Cardiac fibroblast (primary cell): ENCODE data around the gene CPA4.
A peak's percentile ranks its signal among the peaks of the same experiment; 100 is the strongest.
"Not testable (repeated sequence)": the region's sequence is repeated elsewhere in the genome, so short reads cannot be mapped to it uniquely, and the experiment has no call there.

Experiments used
- DNase-seq, 2 donors: peaks; one replicate each; pipeline versions ENCODE4 v3.0.0 to v3.0.0-alpha.2; 2010; ENCODE audit warnings: low read depth in 2 of 2
- H3K4me3 ChIP-seq, 2 donors: replicated peaks in 1 of 2; 1 replicate in 1 of 2; 2 replicates in 1 of 2; pipeline ENCODE4 v1.5.1; 2011; ENCODE audit warnings: low read depth in 2 of 2, low read length in 2 of 2, mild to moderate bottlenecking in 2 of 2, moderate library complexity in 1 of 2
- CTCF ChIP-seq: IDR thresholded peaks from one replicate; pipeline ENCODE4 v1.5.1; 2011; ENCODE audit warnings: low read depth, mild to moderate bottlenecking, low read length, inconsistent platforms

CPA4 gene

GRCh38 chr7:130319541-130319940, 26.6 kb downstream of the CPA4 start:
- H3K4me3 ChIP-seq: no peak overlapping the region
- no peak for TF ChIP-seq CTCF
- DNase-seq: no peak

- peak in 1 of 2 donors; percentile 9 for DNase-seq
- not testable (repeated sequence) for H3K4me3 ChIP-seq
Observed at GRCh38 chr7:130321542-130322229, 28.7 kb downstream of the CPA4 start.

- H3K4me3 ChIP-seq: no peak overlapping the region
- no peak for TF ChIP-seq CTCF
- DNase-seq: no peak
Observed at GRCh38 chr7:130322615-130323014, 29.7 kb downstream of the CPA4 start.

GRCh38 chr7:130324306-130324943, 31.5 kb downstream of the CPA4 start:
- TF ChIP-seq CTCF: no peak
- DNase-seq: no peak

GRCh38 chr7:130329681-130330080, 36.7 kb downstream of the CPA4 start:
- no peak overlapping the region for H3K4me3 ChIP-seq
- DNase-seq: no peak
- TF ChIP-seq CTCF: no peak

More at GRCh38 chr7:130324306-130324943, 31.5 kb downstream of the CPA4 start:
- no peak overlapping the region for H3K4me3 ChIP-seq

- no peak for TF ChIP-seq CTCF
Observed at GRCh38 chr7:130332259-130333053, 39.5 kb downstream of the CPA4 start.

GRCh38 chr7:130333832-130334231, 40.9 kb downstream of the CPA4 start:
- no peak for DNase-seq
- no peak overlapping the region for H3K4me3 ChIP-seq
- no peak for TF ChIP-seq CTCF

More at GRCh38 chr7:130332259-130333053, 39.5 kb downstream of the CPA4 start:
- no peak overlapping the region for H3K4me3 ChIP-seq
- no peak for DNase-seq
